NCI-H82 (cell line): ENCODE data around the gene CCL5.

Experiments used
- DNase-seq: peaks from one replicate; lab custom pipeline; 2025; lab: John Stamatoyannopoulos, UW

CCL5 gene

DNA sequence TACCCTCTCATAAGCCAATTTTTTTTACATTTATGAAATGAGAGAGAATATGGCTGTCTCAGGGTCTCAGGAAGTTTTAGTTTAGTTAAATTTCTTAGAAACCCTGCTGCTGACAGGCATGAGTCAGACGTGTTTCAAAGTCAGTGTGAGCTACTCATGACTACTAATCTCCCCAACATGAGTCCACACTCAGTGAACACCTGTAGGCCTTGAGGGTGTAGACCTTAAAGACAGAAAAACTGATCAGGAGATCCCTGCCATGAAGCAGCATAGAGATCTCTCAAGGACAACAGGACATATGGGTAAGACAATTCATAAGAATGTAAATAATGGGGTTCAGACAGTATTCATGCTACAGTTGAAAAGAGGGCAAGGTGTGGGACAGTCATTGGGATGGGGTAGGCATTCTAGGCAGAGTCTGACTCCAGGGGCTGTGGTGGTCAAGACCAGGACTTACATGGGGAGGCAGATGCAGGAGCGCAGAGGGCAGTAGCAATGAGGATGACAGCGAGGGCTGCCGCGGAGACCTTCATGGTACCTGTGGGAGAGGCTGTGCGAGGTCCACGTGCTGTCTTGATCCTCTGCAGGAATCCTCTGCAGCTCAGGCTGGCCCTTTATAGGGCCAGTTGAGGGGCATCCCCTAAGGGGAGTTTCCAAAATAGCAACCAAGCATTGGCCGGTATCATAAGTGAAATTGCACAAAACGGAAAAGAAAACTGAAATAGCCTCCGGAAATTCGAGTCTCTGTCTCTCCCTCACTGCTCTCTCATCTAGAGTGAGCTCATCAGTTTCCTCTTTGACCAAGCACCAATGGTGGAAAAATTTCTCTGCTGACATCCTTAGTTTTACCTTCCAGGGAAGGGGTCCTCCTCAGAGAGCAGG, at the start of gene CCL5:
Gene CCL5 (minus strand): TSS at position 588 of the 882 bp plus-strand sequence.
- DNase-seq: no peak

DNA sequence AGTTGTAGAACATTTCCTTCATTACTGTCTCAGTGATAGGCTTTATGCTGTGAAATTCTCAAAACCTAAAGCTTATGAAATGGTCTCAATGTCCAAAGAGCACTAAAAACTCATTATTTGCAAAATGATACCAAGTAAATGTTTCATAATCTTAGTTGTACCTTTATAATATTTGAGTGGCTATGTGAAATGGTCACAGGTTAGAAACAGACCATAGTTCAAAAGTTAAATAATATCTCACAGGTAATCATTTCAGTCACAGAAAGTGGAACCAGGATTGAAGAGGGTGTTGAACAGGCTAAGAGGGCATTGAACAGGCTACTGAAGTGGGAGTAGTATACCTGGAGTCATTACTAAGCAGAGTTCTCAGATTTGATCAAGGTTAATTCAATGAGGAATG, 47.6 kb upstream of the CCL5 start:
- DNase-seq: no peak

DNA sequence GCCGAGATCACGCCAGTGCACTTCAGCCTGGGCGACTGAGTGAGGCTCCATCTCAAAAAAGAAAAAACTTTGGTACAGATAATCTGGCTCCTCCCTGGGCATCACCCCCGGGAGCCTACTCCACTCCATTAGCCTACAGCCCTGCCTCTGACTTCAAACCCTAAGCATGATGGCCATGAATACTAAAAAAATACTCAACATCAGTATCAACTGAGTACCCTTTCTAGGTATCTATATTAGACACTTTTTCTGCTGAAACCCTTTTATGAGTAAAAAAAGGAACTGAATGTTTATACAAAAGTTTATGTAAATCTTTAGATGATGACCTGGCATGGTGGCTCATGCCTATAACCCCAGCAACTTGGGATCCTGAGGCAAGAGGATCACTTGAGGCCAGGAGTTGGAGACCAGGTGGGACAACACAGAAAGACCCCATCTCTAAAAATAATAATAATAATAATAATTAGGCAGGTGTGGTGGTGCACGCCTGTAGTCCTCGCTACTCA, 43.5 kb upstream of the CCL5 start:
- DNase-seq: no peak

DNA sequence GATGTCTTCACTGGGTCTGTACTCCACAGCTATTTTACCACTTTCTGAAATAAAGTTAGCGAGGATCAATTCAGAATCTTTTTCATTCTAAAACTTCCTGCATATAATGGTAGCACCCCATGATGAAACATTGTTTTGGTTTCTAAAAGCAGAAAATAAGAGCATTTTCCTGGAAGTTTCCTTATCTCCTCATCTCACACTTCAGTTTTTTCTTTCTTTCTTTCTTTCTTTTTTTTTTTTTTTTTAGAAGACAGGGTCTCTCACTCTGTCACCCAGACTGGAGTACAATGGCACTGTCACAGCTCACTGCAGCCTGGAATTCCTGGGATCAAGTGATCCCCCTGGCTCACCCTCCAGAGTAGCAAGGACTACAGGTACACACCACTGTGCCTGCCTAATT, 40.1 kb upstream of the CCL5 start:
- DNase-seq: no peak

DNA sequence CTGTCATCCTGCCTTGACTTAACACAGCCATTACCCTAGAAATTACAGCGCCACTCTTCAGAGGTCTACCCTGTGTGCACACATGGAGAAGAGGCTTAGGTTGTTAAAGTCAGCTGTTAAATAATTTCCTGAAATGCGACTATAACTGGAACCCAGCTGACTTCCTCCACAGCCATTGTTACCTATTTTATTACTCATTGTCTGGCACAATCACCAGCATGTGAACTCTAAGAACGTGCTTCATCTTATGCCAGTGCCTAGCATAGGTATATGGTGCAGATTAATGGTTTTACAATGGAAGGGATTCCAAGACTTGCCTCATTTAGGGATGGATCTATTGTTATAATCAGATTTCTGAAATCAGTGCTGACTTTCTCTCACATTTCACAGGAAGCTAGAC, 38.5 kb upstream of the CCL5 start:
- no peak for DNase-seq

DNA sequence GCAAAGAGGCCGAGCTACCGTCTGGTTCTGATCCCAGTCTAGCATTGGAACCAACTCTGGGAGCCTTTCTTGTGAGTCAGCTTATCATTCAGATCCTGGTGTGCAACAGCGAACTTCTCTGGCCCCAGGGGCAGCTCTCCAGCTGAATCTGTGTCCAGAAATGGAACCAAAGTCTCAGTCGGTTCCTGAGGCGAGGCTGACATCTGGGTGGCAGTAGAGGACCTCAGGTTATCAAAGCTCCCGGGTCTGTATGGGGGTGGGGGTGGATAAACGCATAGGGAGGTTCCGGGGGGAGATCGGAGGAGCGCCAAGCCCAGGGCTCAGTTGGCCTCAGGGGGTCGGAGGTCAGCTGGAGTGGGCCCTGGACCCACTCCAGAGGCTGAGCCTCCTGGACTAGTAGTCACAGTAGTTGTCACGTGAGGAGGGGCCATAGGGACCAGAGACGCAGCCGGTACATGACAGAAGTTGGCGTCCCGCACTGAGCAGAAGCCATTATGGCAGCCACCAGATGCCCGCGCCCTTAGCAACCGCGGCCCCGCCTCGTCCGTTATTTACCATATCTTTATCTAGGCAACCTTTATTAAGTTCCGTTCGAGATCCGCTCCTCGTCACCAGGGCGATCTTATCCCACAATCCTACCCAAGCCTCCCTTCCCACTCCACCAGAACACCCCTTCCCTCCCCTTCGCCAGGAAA, 37.5 kb upstream of the CCL5 start:
- no peak for DNase-seq

DNA sequence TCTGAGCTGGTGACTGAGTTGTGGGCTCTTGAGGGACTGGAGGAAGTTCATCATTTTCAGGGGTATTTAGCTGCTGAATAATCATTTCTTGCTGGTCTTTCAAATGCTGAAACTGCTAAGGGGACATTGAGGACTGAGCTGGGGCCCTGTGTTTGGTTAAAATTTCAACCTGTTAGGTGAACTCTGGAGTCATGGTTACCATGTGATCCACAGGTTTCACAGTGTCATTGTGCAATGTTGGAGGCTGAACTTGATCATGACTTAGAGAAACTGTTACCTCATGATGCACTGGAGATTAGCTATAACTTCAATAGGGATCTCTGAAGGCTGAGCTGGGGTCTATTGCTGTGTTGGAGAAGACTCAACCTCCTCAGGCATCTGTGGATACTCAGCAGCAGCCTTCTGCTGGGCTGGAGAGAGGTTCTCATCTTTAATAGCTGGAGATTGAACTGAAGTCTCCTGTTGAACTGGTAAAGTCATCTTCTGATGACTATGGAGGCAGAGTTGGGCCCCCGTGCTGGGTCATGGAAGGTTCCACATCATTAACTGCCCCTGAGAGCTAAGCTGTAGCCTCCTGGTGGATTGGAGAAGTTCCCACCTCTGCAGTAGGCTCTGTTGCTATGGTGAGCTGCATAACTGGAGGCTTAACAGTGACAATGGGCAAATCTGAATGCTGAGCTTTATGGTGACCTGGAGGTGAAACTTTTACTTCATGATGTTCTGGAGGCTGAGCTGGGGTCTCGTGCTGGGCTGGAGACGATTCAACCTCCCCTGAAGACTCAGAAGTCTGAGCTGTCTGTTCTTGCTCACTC, 35.2 kb upstream of the CCL5 start:
- DNase-seq: no peak

DNA sequence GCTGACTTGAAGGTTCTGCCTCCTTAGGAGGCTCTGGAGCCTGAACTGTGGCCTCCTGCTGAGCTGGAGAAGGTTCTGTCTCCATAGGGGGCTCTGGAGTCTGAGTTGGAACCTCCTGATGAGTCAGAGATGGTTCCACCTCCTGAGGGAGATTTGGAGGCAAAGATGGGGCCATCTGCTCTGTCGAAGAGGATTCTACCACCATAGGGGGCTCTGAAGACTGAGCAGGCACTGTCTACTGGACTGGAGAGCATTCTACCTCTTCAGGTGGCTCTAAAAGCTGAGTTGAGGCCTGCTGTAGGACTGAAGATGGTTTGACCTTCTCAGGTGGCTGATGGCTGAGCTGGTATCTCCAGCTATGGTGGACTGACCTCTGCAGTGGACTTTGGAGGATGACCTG, 34.2 kb upstream of the CCL5 start:
- DNase-seq: no peak

DNA sequence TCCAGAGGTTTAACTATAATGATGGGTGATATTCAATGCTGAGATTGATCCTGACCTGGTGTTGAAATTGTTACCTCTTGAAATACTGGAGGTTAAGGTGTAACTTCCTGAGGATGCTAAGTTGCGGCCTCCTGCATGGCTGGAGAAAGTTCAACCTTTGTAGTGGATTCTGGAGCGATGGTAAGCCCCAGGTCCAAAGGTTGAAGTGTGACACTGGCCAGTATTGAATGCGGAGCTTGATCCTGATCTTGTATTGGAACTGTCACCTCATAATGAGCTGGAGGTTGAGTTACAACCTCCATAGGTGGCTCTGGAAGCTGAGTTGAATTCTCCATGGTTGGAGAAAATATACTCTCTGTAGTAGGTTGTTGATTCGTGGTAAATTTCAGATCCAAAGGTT, 33.4 kb upstream of the CCL5 start:
- no peak for DNase-seq

DNA sequence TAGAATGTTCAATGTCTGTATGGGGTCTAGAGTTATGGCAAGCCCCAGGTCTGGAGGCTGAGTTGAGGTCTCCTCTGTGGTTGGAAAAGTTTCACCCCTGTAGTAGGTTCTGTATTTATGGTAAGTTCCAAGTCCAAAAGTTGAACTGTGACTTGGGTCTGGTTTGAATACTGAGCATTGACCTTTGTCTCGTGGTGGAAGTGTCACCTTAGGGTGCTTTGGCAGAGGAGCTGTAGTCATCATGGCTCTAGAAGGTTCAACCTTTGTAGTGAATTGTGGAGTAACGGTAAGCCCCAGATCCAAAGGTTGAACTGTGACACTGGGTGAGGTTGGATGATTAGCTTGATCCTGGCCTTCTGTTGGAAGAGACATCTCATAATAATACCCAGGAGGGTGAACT, 32.8 kb upstream of the CCL5 start:
- no peak for DNase-seq

DNA sequence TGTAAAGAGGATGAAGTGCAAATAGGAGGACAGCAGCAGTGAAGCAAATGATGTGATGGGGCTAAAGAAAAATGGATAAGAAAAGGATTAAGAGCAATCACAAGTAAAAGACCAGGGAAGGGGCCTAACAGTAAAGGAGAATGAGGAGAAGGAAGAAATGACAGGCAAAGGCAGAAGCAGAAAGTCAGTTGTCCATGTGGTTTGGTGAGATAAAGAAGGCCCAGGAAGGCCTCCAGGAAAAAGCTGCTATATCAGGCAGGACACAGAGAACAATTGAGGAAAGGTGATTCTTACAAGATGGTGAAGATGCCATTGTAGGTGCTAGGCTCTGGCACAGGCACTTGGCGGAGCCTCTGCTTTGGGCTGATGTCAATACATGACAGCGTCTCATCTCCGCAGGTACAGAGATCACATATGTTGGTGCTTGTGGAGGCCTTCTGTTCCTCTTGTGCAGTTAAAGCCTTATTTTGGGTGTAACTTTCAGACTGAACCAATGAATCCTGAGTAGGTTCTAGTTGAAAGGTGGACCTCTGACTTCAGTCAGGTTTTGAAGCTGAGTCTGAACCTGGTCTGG, 32.3 kb upstream of the CCL5 start:
- DNase-seq: no peak

DNA sequence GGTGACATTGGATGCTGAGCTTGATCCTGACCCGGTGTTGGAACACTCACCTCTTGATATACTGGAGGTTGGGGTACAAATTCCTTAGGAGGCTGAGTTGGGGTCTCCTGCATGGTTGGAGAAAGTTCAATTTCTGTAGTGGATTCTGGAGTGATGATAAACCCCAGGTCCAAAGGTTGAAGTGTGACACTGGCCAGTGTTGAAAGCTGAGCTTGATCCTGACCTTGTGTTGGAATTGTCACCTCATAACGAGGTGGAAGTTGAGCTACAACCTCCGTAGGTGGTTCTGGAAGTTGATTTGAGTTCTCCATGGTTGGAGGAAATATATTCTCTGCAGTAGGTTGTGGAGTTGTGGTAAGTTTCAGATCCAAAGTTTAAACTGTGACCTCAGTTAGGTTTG, 29.2 kb upstream of the CCL5 start:
- DNase-seq: no peak

DNA sequence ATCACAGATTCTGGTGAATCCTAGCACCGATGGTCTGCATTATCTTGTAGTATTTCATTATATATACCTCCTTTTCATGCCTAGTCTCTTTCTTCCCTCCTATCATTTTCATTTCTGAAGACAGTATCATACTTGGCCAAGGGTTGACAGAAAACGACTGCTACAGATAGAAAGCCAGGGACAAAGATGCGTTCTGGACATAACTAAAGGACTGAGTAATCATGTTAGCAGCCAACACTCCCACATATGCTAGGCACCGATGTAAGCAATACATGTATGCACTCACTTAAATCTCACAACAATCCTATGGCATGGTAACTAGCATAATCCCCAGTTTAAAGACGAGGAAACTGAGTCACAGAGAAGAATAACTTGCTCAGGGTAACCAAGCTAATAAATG, 27.5 kb upstream of the CCL5 start:
- DNase-seq: no peak

DNA sequence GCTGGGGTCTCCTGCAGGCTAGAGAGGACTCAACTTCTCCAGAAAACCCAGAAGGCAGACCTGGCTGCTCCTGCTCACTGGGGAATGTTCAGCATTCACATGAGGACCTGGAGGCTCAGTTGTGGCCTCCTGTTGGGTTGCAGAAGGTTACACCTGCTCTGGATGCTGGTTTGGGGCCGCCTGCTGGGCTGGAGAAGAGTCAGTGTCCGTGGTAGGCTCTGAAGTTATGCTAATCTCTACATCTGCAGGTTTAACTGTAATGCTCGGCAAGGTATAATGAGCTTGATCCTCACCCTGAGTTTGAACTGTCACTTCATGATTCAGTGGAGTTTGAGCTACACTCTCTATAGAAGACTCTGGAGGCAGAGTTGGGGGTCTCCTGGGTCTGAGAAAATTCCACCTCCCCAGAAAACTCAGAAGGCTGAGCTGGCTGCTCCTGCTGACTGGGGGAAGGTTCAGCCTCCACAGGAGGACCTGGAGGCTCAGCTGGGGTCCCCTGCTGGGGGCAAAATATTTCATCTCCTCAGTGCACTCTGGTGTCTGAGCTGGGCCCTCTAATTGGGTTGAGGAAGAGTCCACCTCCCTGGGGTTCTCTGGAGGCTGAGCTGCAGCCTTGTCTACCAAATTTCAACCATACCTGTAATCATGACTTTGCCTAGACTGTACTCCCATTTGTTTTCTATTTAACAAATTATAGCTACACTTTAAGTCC, 26.9 kb upstream of the CCL5 start:
- no peak for DNase-seq

DNA sequence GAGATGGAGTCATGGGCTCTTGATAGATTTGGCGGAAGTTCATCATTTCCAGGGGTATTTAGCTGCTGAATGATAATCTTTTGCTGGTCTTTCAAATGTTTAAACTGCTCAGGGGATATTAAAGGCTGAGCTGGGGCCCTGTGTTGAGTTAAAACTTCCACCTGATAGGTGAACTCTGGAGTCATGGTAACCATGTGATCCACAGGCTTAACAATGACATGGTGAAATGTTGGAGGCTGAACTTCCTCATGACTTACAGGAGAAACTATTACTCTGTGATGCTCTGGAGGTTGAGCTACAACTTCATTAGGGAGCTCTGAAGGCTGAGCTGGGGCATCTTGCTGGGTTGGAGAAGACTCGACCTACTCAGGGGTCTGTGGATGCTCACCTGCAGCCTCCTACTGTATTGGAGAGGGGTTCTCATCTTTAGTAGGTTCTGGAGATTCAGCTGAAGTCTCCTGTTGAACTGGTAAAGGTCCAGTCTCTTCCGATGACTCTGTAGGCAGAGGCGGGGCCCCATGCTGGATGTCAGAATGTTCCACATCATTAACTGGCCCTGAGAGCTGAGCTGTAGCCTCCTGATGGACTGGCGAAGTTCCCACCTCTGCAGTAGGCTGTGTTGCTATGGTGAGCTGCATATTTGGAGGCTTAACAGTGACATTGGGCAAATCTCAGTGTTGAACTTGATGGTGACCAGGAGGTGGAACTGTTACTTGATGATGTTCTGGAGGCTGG, 26.2 kb upstream of the CCL5 start:
- DNase-seq: no peak

DNA sequence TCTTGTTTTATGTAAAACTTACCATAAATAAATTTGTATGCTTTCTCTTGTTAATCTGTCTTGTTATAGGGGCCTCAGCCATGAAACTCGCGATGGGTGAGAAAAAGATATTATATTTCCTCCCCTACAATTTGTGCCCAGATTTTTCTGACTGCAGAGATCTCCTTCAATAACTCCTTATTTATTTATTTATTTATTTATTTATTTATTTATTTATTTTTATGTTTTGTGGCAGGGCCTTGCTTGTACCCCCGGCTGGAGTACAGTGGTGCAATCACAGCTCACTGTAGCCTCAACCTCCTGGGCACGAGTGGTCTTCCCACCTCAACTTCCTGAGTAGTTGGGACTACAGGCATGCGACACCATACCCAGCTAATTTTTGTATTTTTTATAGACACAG, 23.3 kb upstream of the CCL5 start:
- DNase-seq: no peak

DNA sequence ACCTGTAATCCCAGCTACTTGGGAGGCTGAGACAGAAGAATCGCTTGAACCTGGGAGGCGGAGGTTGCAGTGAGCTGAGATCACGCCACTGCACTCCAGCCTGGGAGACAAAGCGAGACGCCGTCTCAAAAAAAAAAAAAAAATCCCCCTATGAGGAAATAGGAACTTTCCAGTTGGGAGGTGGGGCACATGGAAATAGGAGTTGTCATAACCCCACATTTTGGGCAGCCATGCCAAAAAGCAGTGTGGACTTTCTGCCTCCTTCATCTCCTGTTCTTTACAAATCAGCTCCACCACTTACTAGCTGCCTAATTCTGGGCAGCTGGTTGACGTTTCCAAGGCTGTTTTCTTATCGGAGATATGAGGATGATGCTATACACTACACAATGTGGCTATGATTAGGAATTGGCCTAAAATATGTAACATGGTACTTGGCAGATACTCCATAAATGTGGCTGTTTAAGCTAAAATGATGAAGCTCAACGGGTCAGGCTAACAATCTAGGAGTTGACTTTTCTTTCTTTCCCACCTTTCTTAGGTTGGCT, 21.5 kb upstream of the CCL5 start:
- DNase-seq: no peak

DNA sequence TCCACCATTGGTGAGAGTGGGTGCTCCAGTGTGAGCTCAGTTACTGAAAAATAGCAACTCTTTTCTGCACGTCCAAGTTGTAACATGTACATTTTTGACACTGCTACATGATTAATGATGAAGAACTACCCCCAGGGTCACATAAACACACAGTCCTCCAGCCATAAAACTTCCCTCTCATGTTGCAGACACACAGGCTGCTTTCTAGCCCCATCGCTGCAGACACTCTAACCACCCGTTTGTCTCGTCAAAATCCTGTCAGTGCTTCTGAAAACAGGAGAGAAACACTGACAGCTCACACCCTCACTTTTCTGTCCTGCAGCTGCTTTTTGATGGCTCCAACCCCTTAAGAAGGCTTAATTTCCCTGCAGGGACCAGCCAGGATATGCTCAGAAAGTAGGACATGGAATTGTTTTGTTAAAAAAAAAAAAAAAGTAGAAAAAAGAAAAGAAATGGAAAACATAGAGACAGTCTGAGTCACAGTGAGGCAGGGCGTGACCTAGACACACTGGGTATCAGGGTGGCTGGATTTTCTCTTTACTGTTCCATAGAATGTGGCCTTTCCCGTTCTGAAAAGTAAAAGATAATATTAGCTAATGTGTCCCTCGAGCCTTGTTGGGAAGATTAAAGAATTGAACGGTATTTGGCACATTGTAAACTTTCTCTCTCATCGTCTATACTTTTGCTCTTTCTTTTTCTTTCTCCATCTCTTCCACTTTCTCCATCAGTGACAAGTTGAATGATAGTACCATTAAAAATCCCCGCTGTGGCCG, 20.7 kb upstream of the CCL5 start:
- DNase-seq: no peak

DNA sequence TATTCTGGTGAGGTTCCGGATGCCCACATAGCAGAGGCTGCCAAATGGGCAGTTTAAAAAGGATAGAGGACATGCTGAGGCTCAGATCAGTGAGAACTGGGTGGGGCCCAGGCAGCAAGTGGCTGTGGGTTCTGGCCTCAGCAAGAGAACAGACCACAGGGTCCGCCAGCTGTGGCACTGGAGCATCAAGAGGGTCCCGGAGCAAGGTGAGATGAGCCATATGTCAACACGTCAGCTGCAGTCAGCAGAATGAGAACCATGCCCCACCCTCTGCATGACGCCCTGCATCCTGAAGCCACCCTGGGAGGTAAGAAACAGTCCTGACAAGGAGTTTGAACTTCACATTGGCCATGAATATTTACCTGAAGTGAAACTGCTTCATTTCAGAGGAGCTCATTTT, 20.1 kb upstream of the CCL5 start:
- DNase-seq: no peak
